Measurements from ENCODE around the gene KCNQ1.
A peak's percentile ranks its signal among the peaks of the same experiment; 100 is the strongest.

The KCNQ1 gene

DNA sequence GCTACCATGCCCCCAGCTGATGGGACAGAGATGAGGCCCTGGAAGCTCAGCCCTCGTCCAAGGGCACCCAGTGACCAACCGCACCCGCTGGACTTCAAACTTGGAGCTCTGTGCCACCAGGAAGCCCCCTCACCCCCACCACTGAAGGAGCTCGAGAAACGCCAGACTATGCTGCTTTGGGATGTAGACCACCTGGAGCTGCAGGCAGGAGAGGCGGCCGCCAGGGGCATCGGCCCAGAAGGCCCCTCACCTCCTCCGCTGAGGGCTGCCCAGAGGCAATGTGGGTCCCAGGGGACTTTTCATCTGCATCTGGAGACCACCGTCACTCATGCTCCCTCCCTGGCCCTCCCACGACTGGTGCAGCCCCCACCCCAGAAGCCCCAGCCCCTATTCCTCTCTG, 412.5 kb downstream of the KCNQ1 start:
- no peak overlapping the region for H3K4me3 ChIP-seq (ENCODE audit: low read depth, low read length)
- no peaks in the 10 kb centered on the region for H3K36me3 ChIP-seq (ENCODE audit: control insufficient read depth, insufficient read depth, low read length)
- peaks cover 55% of the 10 kb centered on the region for H3K27me3 ChIP-seq (ENCODE audit: control insufficient read depth, insufficient read depth, low read length)
- no peaks in the 10 kb centered on the region for H3K9me3 ChIP-seq (ENCODE audit: control insufficient read depth, insufficient read depth, low read length)
- H3K27ac ChIP-seq (ENCODE audit: low read depth, low read length): no peak overlapping the region
- H3K4me1 ChIP-seq (ENCODE audit: control insufficient read depth, insufficient read depth, low read length): peaks cover 5% of the 10 kb centered on the region; the same call in 1 of the 2 replicates
- H3K9ac ChIP-seq (ENCODE audit: low read depth, low read length): no peak overlapping the region

DNA sequence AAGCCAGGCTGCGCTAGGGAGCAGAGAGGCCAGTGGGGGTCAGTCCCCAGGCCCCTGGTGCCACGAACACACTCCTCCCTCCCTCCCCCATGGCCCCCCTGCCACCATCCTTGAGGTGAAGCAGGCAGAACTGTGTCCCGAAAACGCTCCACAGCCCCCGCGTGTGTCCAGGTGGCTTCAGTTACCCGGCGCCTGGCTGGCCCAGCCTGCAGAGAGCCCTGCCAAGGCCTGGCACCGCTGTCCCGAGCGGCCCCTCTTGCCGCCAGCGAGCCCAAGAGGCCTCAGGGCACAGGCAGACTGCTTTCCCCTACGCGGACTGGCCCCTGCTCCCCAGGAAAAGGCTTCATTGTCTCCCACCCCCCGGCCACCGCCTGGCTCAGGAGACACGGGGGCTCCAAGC, 413.1 kb downstream of the KCNQ1 start:
- Histone ChIP-seq H3K27ac (ENCODE audit: low read depth, low read length) (no peak overlapping the region), H3K4me3 (ENCODE audit: low read depth, low read length) (no peak overlapping the region), H3K27me3 (ENCODE audit: control insufficient read depth, insufficient read depth, low read length) (peaks cover 55% of the 10 kb centered on the region), H3K9ac (ENCODE audit: low read depth, low read length) (no peak overlapping the region), H3K36me3 (ENCODE audit: control insufficient read depth, insufficient read depth, low read length) (no peaks in the 10 kb centered on the region), H3K9me3 (ENCODE audit: control insufficient read depth, insufficient read depth, low read length) (no peaks in the 10 kb centered on the region), H3K4me1 (ENCODE audit: control insufficient read depth, insufficient read depth, low read length) (peaks cover 6% of the 10 kb centered on the region; the same call in 1 of the 2 replicates)

DNA sequence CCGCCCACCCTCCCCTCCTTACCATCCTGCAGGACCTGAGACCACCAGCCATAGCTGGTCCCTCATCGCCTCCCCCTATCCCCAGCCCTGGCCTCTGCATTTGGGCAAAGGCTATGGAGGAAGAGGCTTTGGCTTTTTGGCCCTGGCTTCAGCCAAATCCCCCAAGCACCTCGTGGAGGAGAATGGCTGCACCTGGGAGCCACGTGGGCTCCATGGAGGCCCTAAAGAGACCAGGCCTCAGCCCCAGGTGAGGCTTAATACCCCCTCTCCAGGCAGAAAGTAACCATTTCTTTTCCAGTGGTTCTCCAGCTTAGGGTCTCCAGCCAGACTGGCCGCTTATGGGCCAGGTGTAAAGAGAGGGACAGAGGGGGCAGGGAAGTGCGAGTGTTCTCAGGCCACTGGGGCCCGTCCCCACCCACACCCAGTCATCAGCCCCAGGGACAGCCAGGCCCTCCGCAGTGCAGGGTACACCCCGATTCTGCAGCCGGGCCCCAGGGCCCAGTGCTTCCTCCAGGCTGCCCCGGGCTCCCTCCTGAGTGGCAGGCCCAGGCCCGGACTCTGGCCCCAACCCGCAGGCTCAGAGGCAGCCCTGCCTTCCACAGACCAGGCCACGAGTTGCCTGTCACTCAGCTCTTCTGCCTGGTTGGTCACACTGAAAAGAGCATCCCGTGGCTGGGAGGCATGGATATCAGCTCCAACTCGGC, 414.3 kb downstream of the KCNQ1 start:
- H3K4me3 ChIP-seq (ENCODE audit: low read depth, low read length): no peak overlapping the region
- peaks cover 60% of the 10 kb centered on the region for H3K27me3 ChIP-seq (ENCODE audit: control insufficient read depth, insufficient read depth, low read length)
- H3K9me3 ChIP-seq (ENCODE audit: control insufficient read depth, insufficient read depth, low read length): no peaks in the 10 kb centered on the region
- no peaks in the 10 kb centered on the region for H3K36me3 ChIP-seq (ENCODE audit: control insufficient read depth, insufficient read depth, low read length)
- no peak overlapping the region for H3K27ac ChIP-seq (ENCODE audit: low read depth, low read length)
- no peak overlapping the region for H3K9ac ChIP-seq (ENCODE audit: low read depth, low read length)
- peaks cover 12% of the 10 kb centered on the region; the same call in 1 of the 2 replicates for H3K4me1 ChIP-seq (ENCODE audit: control insufficient read depth, insufficient read depth, low read length)

DNA sequence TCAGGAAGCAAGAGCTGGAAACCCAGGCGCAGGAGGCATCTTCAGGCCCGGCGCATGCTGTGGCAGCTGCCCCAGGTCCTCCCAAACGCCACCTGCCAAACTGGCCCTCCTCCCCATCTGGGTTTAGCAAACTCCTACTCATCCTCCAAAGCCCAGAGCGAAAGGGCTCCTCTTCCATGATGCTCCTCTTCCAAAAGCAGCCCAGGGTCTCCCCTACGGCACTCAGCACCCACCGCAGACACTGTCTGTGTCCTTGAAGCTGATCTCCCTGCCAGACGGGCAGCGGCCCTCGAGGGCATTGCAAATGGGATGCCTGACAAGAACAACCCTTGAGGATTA, 414.9 kb downstream of the KCNQ1 start:
- Histone ChIP-seq H3K4me1 (ENCODE audit: control insufficient read depth, insufficient read depth, low read length) (peaks cover 12% of the 10 kb centered on the region; the same call in 1 of the 2 replicates), H3K27me3 (ENCODE audit: control insufficient read depth, insufficient read depth, low read length) (peaks cover 65% of the 10 kb centered on the region)

DNA sequence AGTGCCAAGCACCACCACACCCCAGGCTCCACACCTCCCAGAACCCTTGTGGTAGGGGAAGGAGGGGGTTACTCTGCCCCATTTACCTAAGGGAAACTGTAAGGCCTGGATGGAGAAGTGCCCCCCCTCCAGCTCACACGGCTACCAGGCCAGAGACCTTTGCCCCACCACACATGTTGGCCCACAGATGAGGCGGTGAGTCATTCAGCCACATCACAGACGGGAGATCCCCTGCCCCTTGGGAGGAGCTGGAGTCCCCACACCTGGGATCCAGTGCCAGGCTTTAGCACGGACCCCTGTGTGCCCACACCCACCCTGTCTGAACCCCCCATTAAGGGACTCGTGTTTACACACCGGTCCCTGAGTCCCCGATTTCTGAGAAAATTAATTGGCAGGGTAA, 415.8 kb downstream of the KCNQ1 start:
- Histone ChIP-seq H3K9me3 (ENCODE audit: control insufficient read depth, insufficient read depth, low read length) (no peaks in the 10 kb centered on the region), H3K9ac (ENCODE audit: low read depth, low read length) (no peak overlapping the region), H3K4me1 (ENCODE audit: control insufficient read depth, insufficient read depth, low read length) (peaks cover 12% of the 10 kb centered on the region; the same call in 1 of the 2 replicates), H3K27ac (ENCODE audit: low read depth, low read length) (no peak overlapping the region), H3K27me3 (ENCODE audit: control insufficient read depth, insufficient read depth, low read length) (peaks cover 66% of the 10 kb centered on the region), H3K4me3 (ENCODE audit: low read depth, low read length) (no peak overlapping the region), H3K36me3 (ENCODE audit: control insufficient read depth, insufficient read depth, low read length) (no peaks in the 10 kb centered on the region)

More for the DNA sequence above, 414.9 kb downstream of the KCNQ1 start:
- Histone ChIP-seq H3K27ac (ENCODE audit: low read depth, low read length) (no peak overlapping the region), H3K36me3 (ENCODE audit: control insufficient read depth, insufficient read depth, low read length) (no peaks in the 10 kb centered on the region), H3K9ac (ENCODE audit: low read depth, low read length) (no peak overlapping the region), H3K9me3 (ENCODE audit: control insufficient read depth, insufficient read depth, low read length) (no peaks in the 10 kb centered on the region), H3K4me3 (ENCODE audit: low read depth, low read length) (no peak overlapping the region)

DNA sequence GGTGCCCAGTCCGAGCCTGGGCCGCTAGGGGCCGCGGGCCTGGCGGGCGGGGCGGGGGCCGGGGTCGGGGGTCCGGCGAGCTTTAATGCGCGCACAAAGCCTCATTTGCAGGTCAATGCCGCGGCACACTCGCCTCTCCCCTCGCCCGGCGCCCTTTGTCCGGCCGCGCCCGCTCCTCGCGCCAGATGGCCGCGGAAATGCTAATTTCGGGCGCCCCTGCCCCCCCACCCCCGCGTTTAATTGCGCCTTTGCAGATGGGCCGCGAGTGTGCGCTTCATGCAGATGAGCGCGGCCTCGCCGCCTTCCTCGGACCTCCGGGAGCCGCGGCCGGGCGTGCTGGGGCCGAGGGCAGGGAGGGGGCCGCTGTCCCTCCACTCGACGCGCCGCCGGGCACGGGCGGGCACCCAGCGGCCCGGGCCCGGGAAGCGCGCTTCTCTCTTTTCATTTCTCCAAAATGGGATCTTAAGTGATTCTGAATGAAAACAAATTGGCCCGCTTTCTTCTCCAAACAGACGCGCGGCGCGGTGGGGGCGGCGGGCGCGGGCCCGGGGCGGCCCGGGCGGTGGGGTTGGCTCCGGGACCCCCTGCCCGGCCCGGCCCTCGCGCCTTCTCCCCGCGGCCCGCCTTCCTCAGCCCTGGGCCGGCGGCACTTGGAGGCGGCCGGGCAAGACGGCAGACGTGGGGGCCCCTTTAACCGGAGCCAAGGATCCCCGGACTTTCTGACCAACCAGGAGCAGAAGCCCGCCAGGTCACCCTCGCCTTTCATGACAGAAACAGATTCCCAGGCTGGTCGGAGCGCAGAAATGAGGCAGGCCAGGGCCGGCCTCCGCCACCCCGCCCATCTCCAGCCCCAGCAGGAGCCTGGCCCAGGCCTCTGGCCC, 417.8 kb downstream of the KCNQ1 start:
- Histone ChIP-seq H3K4me3 (ENCODE audit: low read depth, low read length) (peak overlapping the region; percentile 37; the same call in 1 of the 2 replicates), H3K27ac (ENCODE audit: low read depth, low read length) (peak overlapping the region; percentile 28)

DNA sequence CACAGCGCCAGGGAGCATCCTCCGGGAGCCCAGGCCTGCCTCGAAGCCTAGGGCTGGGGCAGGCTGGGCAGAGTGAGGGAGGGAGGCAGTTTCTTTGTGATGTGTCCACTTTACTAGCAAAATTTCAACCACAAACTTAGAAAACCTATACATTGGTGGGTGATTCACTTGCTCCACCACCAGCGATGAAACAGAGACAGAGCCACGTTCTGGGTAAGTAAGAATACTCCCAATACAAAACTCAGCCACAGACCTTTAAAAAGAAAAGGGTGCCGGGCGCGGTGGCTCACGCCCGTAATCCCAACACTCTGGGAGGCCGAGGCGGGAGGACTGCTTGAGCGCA, 418.4 kb downstream of the KCNQ1 start:
- peak overlapping the region; percentile 37; the same call in 1 of the 2 replicates for H3K4me3 ChIP-seq (ENCODE audit: low read depth, low read length)
- H3K9me3 ChIP-seq (ENCODE audit: control insufficient read depth, insufficient read depth, low read length): no peaks in the 10 kb centered on the region
- no peaks in the 10 kb centered on the region for H3K36me3 ChIP-seq (ENCODE audit: control insufficient read depth, insufficient read depth, low read length)
- H3K27ac ChIP-seq (ENCODE audit: low read depth, low read length): no peak overlapping the region
- H3K27me3 ChIP-seq (ENCODE audit: control insufficient read depth, insufficient read depth, low read length): peaks cover 78% of the 10 kb centered on the region
- H3K9ac ChIP-seq (ENCODE audit: low read depth, low read length): no peak overlapping the region
- H3K4me1 ChIP-seq (ENCODE audit: control insufficient read depth, insufficient read depth, low read length): peaks cover 22% of the 10 kb centered on the region

More for the DNA sequence above, 417.8 kb downstream of the KCNQ1 start:
- Histone ChIP-seq H3K36me3 (ENCODE audit: control insufficient read depth, insufficient read depth, low read length) (no peaks in the 10 kb centered on the region), H3K9me3 (ENCODE audit: control insufficient read depth, insufficient read depth, low read length) (no peaks in the 10 kb centered on the region), H3K4me1 (ENCODE audit: control insufficient read depth, insufficient read depth, low read length) (peaks cover 16% of the 10 kb centered on the region; the same call in 1 of the 2 replicates), H3K27me3 (ENCODE audit: control insufficient read depth, insufficient read depth, low read length) (peaks cover 72% of the 10 kb centered on the region), H3K9ac (ENCODE audit: low read depth, low read length) (no peak overlapping the region; the same call in 1 of the 2 replicates)

DNA sequence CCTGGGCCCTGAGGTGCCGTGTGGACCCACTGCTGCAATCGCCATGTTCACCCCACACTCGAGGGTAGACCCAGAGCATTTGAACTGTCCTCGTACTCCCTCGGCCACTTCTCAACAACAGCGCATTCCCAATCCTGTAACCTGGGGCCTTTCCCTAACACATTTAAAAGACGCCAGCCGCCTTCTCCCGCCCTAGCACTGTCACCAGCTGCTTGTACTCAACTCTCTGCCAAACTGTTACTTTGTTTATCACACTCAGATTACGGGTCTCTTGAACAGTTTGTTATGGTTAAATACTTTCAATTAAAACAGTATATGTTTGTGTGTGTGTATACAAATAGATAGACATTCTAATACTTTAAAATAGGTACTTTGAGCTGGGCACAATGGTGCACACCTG, 420.1 kb downstream of the KCNQ1 start:
- H3K9me3 ChIP-seq (ENCODE audit: control insufficient read depth, insufficient read depth, low read length): no peaks in the 10 kb centered on the region
- no peak overlapping the region for H3K9ac ChIP-seq (ENCODE audit: low read depth, low read length)
- no peak overlapping the region for H3K4me3 ChIP-seq (ENCODE audit: low read depth, low read length)
- no peaks in the 10 kb centered on the region for H3K36me3 ChIP-seq (ENCODE audit: control insufficient read depth, insufficient read depth, low read length)
- H3K4me1 ChIP-seq (ENCODE audit: control insufficient read depth, insufficient read depth, low read length): peaks cover 30% of the 10 kb centered on the region
- no peak overlapping the region for H3K27ac ChIP-seq (ENCODE audit: low read depth, low read length)
- peaks cover 86% of the 10 kb centered on the region for H3K27me3 ChIP-seq (ENCODE audit: control insufficient read depth, insufficient read depth, low read length)

DNA sequence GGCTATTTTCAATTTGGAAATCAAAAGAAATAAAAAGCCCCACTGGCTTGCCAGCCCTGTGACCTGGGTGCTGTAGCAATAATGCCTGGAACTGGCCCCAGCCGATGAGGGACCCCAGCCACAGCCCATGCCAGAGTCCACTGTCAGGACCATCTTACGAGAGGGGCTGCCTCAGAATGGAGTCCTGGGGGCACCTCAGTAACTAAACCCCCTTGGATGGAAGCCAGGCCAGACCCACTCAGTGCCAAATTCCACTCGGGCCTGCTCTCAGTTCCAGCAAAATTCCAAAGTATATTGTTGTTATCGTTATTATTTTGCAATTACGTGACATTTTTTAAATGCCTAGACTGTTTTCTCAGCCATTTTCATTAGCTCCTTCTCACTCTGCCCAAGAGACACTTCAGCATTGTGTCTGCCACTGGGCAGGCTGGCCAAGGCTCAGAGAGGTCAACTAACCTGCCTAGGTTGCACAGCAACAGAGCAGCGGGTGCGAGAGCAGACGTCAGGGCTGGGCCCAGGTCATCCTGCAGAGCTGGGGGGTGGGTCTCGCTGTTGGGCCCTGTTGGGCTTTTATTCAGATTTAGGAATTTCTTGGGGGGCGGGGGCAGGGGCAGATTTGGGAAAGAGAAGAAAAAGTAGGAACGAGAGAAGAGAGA, 421.2 kb downstream of the KCNQ1 start:
- Histone ChIP-seq H3K9me3 (ENCODE audit: control insufficient read depth, insufficient read depth, low read length) (no peaks in the 10 kb centered on the region), H3K4me3 (ENCODE audit: low read depth, low read length) (no peak overlapping the region), H3K36me3 (ENCODE audit: control insufficient read depth, insufficient read depth, low read length) (no peaks in the 10 kb centered on the region), H3K4me1 (ENCODE audit: control insufficient read depth, insufficient read depth, low read length) (peaks cover 40% of the 10 kb centered on the region), H3K27me3 (ENCODE audit: control insufficient read depth, insufficient read depth, low read length) (peaks cover 86% of the 10 kb centered on the region), H3K9ac (ENCODE audit: low read depth, low read length) (no peak overlapping the region), H3K27ac (ENCODE audit: low read depth, low read length) (no peak overlapping the region)

DNA sequence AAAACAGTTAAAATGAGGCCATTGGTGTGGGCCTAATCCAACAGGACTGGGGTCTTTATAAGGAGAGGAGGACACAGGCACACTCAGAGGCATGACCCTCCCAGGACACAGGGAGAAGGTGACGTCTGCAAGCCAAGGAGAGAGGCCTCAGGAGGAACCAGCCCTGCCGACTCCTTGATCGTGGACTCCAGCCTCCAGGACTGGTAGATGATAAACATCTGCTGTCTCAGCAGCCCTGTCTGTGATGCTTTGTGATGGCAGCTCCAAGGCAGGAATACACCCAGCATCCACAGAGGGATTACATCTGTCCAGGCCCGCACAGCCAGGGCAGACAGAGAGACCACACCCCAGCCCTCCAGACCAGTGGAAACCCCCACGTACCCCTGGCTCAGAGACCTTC, 422.3 kb downstream of the KCNQ1 start:
- Histone ChIP-seq H3K36me3 (ENCODE audit: control insufficient read depth, insufficient read depth, low read length) (no peaks in the 10 kb centered on the region), H3K4me3 (ENCODE audit: low read depth, low read length) (no peak overlapping the region), H3K9me3 (ENCODE audit: control insufficient read depth, insufficient read depth, low read length) (no peaks in the 10 kb centered on the region), H3K27me3 (ENCODE audit: control insufficient read depth, insufficient read depth, low read length) (peaks cover 89% of the 10 kb centered on the region), H3K27ac (ENCODE audit: low read depth, low read length) (no peak overlapping the region), H3K9ac (ENCODE audit: low read depth, low read length) (no peak overlapping the region), H3K4me1 (ENCODE audit: control insufficient read depth, insufficient read depth, low read length) (peaks cover 35% of the 10 kb centered on the region)
